Mesothelial cell of epicardium (in vitro differentiated cells): ENCODE measurements around the gene ZDHHC9. TPM values are rescaled to one million over a fixed set of nuclear protein-coding genes. Genes with fewer than 3 reads are reported as not detected.
A peak's percentile ranks its signal among the peaks of the same experiment; 100 is the strongest.

ENCODE experiments used
- DNase-seq, 2 experiments: peaks; one replicate each; pipeline ENCODE4 v3.0.0; 2021; ENCODE audit warnings: low spot score in 2 of 2; ENCODE audit not compliant: unreplicated experiment in 2 of 2
- H3K27ac Mint-ChIP-seq: 2 replicates; pipeline ENCODE4 v1.8.0; 2021; ENCODE audit warnings: mixed read lengths
- H3K27me3 Mint-ChIP-seq: 2 replicates; pipeline ENCODE4 v1.8.0; 2021; ENCODE audit warnings: low read depth, mixed read lengths
- H3K36me3 Mint-ChIP-seq: 2 replicates; pipeline ENCODE4 v1.8.0; 2021; ENCODE audit warnings: mixed read lengths
- H3K4me1 Mint-ChIP-seq: 2 replicates; pipeline ENCODE4 v1.8.0; 2021; ENCODE audit warnings: mixed read lengths
- H3K4me3 Mint-ChIP-seq: 2 replicates; pipeline ENCODE4 v1.8.0; 2021; ENCODE audit warnings: mild to moderate bottlenecking, moderate library complexity, mixed read lengths
- H3K9me3 Mint-ChIP-seq: 2 replicates; pipeline ENCODE4 v1.8.0; 2021; ENCODE audit warnings: mixed read lengths
- CTCF ChIP-seq: fragments of 200-600 bp; sonication (generic); IDR thresholded peaks from one replicate; pipeline ENCODE4 v1.5.0; 2021; ENCODE audit warnings: antibody characterized with exemption; ENCODE audit not compliant: unreplicated experiment
- total RNA-seq: library from RNA; stranded (reverse); gene quantifications from 3 replicates; pipeline ENCODE4 v1.2.1, GENCODE V29; 2021

Gene ZDHHC9
- total RNA-seq, 1 donor from 2014 or later, result 30.2 TPM

DNA sequence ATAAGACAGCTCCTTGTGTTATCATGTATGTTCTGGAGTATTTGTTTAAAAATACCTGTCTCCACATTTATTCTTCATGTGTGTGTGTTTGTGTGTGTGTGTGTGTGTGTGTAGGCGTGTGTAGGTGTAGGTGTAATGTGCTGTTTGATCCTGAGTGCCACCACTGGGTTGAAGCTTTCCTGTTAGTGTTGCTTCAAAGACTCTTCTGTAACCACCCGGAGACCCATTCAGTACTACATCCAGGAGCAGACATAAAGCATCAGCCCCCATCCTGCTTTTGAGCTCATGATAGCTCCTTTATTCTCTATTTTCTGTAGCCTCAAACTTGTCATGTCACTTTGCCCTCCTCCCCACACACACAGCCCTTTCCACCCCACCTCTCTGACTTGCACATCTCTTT lies 3.0 kb upstream of the ZDHHC9 start:
- Mint-ChIP-seq H3K36me3 (no peaks in the 10 kb centered on the region), H3K9me3 (peaks cover 4% of the 10 kb centered on the region), H3K4me1 (peaks cover 8% of the 10 kb centered on the region), H3K27ac (no peak overlapping the region), H3K27me3 (peaks cover 15% of the 10 kb centered on the region), H3K4me3 (no peak overlapping the region)
- DNase-seq, result no peak
- no peak for TF ChIP-seq CTCF

- Mint-ChIP-seq H3K27me3 (peaks cover 15% of the 10 kb centered on the region), H3K4me1 (peaks cover 8% of the 10 kb centered on the region), H3K4me3 (no peak overlapping the region), H3K27ac (no peak overlapping the region), H3K36me3 (no peaks in the 10 kb centered on the region), H3K9me3 (peaks cover 4% of the 10 kb centered on the region)
- DNase-seq, result no peak
- no peak for TF ChIP-seq CTCF
Observed at GRCh38 chrX:129845616-129846190, 2.0 kb upstream of the ZDHHC9 start.

- H3K36me3 Mint-ChIP-seq, result no peaks in the 10 kb centered on the region
- H3K4me3 Mint-ChIP-seq, result peak overlapping the region; percentile 84
- TF ChIP-seq CTCF, result no peak
- peaks cover 4% of the 10 kb centered on the region for H3K9me3 Mint-ChIP-seq
- H3K4me1 Mint-ChIP-seq, result peaks cover 15% of the 10 kb centered on the region
- DNase-seq, result no peak
- peaks cover 9% of the 10 kb centered on the region for H3K27me3 Mint-ChIP-seq
- H3K27ac Mint-ChIP-seq, result peak overlapping the region; percentile 31
Observed at GRCh38 chrX:129843209-129843458, 552 bp downstream of the ZDHHC9 start.

DNA sequence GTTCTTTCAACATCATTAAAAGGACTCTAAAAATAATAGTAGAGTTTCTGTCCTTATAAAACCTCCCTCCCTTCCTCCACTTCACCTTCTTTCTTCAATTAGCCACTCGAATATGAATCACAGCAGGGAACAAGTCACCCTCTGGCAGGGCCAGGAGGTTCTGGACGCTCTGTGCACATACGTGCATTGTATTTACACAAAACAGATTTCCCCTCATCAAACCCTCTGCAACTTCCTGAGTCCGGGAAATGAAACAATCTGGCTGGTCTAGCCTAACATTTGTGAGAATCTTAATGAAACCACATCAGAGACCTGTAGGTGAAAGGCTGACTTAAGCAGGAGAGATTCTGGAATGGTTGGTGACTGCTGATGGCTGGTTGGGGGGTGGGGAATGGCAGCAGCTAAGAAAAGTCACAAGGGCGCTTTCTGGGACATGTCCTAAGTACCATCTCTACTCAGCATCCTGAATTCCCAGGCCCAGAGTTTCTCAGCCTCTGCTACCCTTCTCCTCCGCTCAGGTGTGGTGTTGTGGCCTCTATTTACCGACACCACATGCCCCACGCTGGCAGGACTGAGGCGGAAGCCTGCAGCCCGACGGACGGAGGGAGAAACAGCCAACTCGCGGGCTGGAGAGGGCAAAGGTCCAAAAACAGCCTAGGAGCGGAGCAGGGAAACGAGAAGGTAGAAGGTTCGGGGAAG lies 1.0 kb downstream of the ZDHHC9 start:
- Mint-ChIP-seq H3K4me1 (peaks cover 15% of the 10 kb centered on the region), H3K36me3 (no peaks in the 10 kb centered on the region), H3K9me3 (peaks cover 4% of the 10 kb centered on the region), H3K27me3 (peaks cover 7% of the 10 kb centered on the region), H3K27ac (peak overlapping the region; percentile 31), H3K4me3 (peak overlapping the region; percentile 84)
- TF ChIP-seq CTCF, result no peak
- DNase-seq, result no peak

- H3K27ac Mint-ChIP-seq, result no peak overlapping the region
- peaks cover 15% of the 10 kb centered on the region for H3K4me1 Mint-ChIP-seq
- no peak overlapping the region for H3K4me3 Mint-ChIP-seq
- DNase-seq, result no peak
- no peaks in the 10 kb centered on the region for H3K36me3 Mint-ChIP-seq
- peaks cover 3% of the 10 kb centered on the region for H3K27me3 Mint-ChIP-seq
- TF ChIP-seq CTCF, result no peak
- H3K9me3 Mint-ChIP-seq, result peaks cover 9% of the 10 kb centered on the region
Observed at GRCh38 chrX:129840344-129840743, 3.3 kb downstream of the ZDHHC9 start.

GRCh38 chrX:129836827-129837226 lies 6.9 kb downstream of the ZDHHC9 start:
- DNase-seq, result no peak
- H3K4me3 Mint-ChIP-seq, result no peak overlapping the region
- no peak overlapping the region for H3K27ac Mint-ChIP-seq
- TF ChIP-seq CTCF, result no peak
- no peaks in the 10 kb centered on the region for H3K27me3 Mint-ChIP-seq
- peaks cover 7% of the 10 kb centered on the region for H3K4me1 Mint-ChIP-seq
- H3K9me3 Mint-ChIP-seq, result peaks cover 18% of the 10 kb centered on the region
- no peaks in the 10 kb centered on the region for H3K36me3 Mint-ChIP-seq
